H9 (cell line): ENCODE results near the gene FHOD3. TPM values are rescaled to one million over a fixed set of nuclear protein-coding genes. Genes with fewer than 3 reads are reported as not detected.

Experiments used
- DNase-seq: peaks from one replicate; pipeline ENCODE4 v3.0.0-alpha.2; 2017
- H2AFZ ChIP-seq: one replicate; pipeline ENCODE4 v1.6.1; 2013; ENCODE audit warnings: mild to moderate bottlenecking, low read length, control low read depth, moderate library complexity
- H2AK5ac ChIP-seq: 2 replicates; pipeline ENCODE4 v1.6.1; 2013; ENCODE audit warnings: low read length, control low read depth, mixed read lengths; ENCODE audit not compliant: insufficient read length
- H2BK120ac ChIP-seq: one replicate; pipeline ENCODE4 v1.6.1; 2013; ENCODE audit warnings: low read depth, mild to moderate bottlenecking, low read length, control low read depth, inconsistent platforms; ENCODE audit not compliant: poor library complexity, severe bottlenecking
- H2BK12ac ChIP-seq: 2 replicates; pipeline ENCODE4 v1.6.1; 2013; ENCODE audit warnings: low read length, control low read depth, mixed read lengths, low read depth; ENCODE audit not compliant: insufficient read length
- H2BK15ac ChIP-seq: 2 replicates; pipeline ENCODE4 v1.6.1; 2013; ENCODE audit warnings: low read depth, low read length, control low read depth
- H2BK20ac ChIP-seq: one replicate; pipeline ENCODE4 v1.6.1; 2013; ENCODE audit warnings: low read depth, mild to moderate bottlenecking, low read length, control low read depth, inconsistent platforms; ENCODE audit not compliant: poor library complexity, severe bottlenecking
- H2BK5ac ChIP-seq: 2 replicates; pipeline ENCODE4 v1.6.1; 2013; ENCODE audit warnings: low read length, control low read depth, mixed read lengths; ENCODE audit not compliant: insufficient read length
- H3K14ac ChIP-seq: 2 replicates; pipeline ENCODE4 v1.6.1; 2013; ENCODE audit warnings: low read length, control low read depth; ENCODE audit not compliant: insufficient read depth
- H3K18ac ChIP-seq: 2 replicates; pipeline ENCODE4 v1.6.1; 2013; ENCODE audit warnings: low read depth, mild to moderate bottlenecking, mixed read lengths, low read length, control low read depth; ENCODE audit not compliant: insufficient read length
- H3K23ac ChIP-seq: 2 replicates; pipeline ENCODE4 v1.6.1; 2013; ENCODE audit warnings: low read length, control low read depth, mixed read lengths, low read depth; ENCODE audit not compliant: insufficient read length
- H3K23me2 ChIP-seq: 2 replicates; pipeline ENCODE4 v1.6.1; 2013; ENCODE audit warnings: low read depth, mild to moderate bottlenecking, mixed read lengths, low read length, control low read depth; ENCODE audit not compliant: insufficient read length, poor library complexity, severe bottlenecking
- H3K27ac ChIP-seq: 2 replicates; pipeline ENCODE4 v1.5.1; 2013; ENCODE audit warnings: low read length, control low read depth, mixed read lengths, low read depth; ENCODE audit not compliant: insufficient read length
- H3K27me3 ChIP-seq: 2 replicates; pipeline ENCODE4 v1.6.1; 2013; ENCODE audit warnings: low read length, control low read depth, inconsistent platforms; ENCODE audit not compliant: insufficient read depth
- H3K4ac ChIP-seq: 2 replicates; pipeline ENCODE4 v1.6.1; 2013; ENCODE audit warnings: low read depth, mild to moderate bottlenecking, control low read depth, inconsistent platforms, low read length, moderate library complexity
- H3K4me1 ChIP-seq: 2 replicates; pipeline ENCODE4 v1.6.1; 2013; ENCODE audit warnings: low read length, control low read depth, inconsistent platforms; ENCODE audit not compliant: insufficient read depth
- H3K4me2 ChIP-seq: 2 replicates; pipeline ENCODE4 v1.6.1; 2013; ENCODE audit warnings: low read length, control low read depth, mixed read lengths; ENCODE audit not compliant: insufficient read length, insufficient read depth
- H3K56ac ChIP-seq: 2 replicates; pipeline ENCODE4 v1.6.1; 2013; ENCODE audit warnings: low read depth, mild to moderate bottlenecking, mixed read lengths, low read length, control low read depth; ENCODE audit not compliant: insufficient read length
- H3K79me1 ChIP-seq: 2 replicates; pipeline ENCODE4 v1.6.1; 2013; ENCODE audit warnings: low read depth, mild to moderate bottlenecking, moderate library complexity, low read length, control low read depth, inconsistent platforms; ENCODE audit not compliant: insufficient read depth, poor library complexity, severe bottlenecking
- H3K79me2 ChIP-seq: 2 replicates; pipeline ENCODE4 v1.6.1; 2013; ENCODE audit warnings: low read length, control low read depth, inconsistent platforms; ENCODE audit not compliant: insufficient read depth
- H3K9ac ChIP-seq: 2 replicates; pipeline ENCODE4 v1.6.1; 2013; ENCODE audit warnings: low read length, control low read depth, mixed read lengths; ENCODE audit not compliant: insufficient read length; ENCODE audit errors: extremely low read depth
- H3K9me3 ChIP-seq: one replicate; pipeline ENCODE4 v1.6.1; 2013; ENCODE audit warnings: low read depth, low read length, inconsistent platforms; ENCODE audit not compliant: control insufficient read depth
- H3T11ph ChIP-seq: one replicate; pipeline ENCODE4 v1.6.1; 2013; ENCODE audit warnings: mild to moderate bottlenecking, low read length, control low read depth, inconsistent platforms
- H4K20me1 ChIP-seq: one replicate; pipeline ENCODE4 v1.6.1; 2013; ENCODE audit not compliant: control insufficient read depth, insufficient read length, insufficient read depth
- H4K5ac ChIP-seq: 2 replicates; pipeline ENCODE4 v1.6.1; 2013; ENCODE audit warnings: low read depth, mild to moderate bottlenecking, mixed read lengths, low read length, control low read depth; ENCODE audit not compliant: insufficient read length
- H4K8ac ChIP-seq: replicated peaks from 2 replicates; pipeline ENCODE4 v1.6.1; 2013; ENCODE audit warnings: low read length, control low read depth, mixed read lengths, low read depth; ENCODE audit not compliant: insufficient read length
- H4K91ac ChIP-seq: 2 replicates; pipeline ENCODE4 v1.6.1; 2013; ENCODE audit warnings: low read depth, mild to moderate bottlenecking, moderate library complexity, mixed read lengths, low read length, control low read depth; ENCODE audit not compliant: insufficient read length
- H3K27ac Mint-ChIP-seq, 3 experiments: 2 replicates in 2 of 3; 3 replicates in 1 of 3; pipeline ENCODE4 v1.8.0; 2020 to 2021; ENCODE audit warnings: mixed read lengths in 3 of 3, mild to moderate bottlenecking in 1 of 3, moderate library complexity in 1 of 3
- H3K27me3 Mint-ChIP-seq: 2 replicates; pipeline ENCODE4 v1.8.0; 2021; ENCODE audit warnings: low read depth, mild to moderate bottlenecking, moderate library complexity, mixed read lengths
- H3K36me3 Mint-ChIP-seq, 3 experiments: 2 replicates in 2 of 3; 3 replicates in 1 of 3; pipeline ENCODE4 v1.8.0; 2020 to 2021; ENCODE audit warnings: low read depth in 3 of 3, mixed read lengths in 3 of 3; ENCODE audit not compliant: insufficient read depth in 1 of 3
- H3K4me1 Mint-ChIP-seq, 2 experiments: 2 replicates each; pipeline ENCODE4 v1.8.0; 2020; ENCODE audit warnings: mixed read lengths in 2 of 2
- H3K4me3 Mint-ChIP-seq, 2 experiments: 2 replicates in 1 of 2; 3 replicates in 1 of 2; pipeline ENCODE4 v1.8.0; 2020 to 2021; ENCODE audit warnings: mild to moderate bottlenecking in 2 of 2, mixed read lengths in 2 of 2, moderate library complexity in 1 of 2
- H3K9me3 Mint-ChIP-seq, 2 experiments: 2 replicates in 1 of 2; 3 replicates in 1 of 2; pipeline ENCODE4 v1.8.0; 2020; ENCODE audit warnings: mild to moderate bottlenecking in 2 of 2, mixed read lengths in 2 of 2, moderate library complexity in 1 of 2
- WGBS: extraction: QIAGEN DNeasy Blood & Tissue Kit; methylation state at CpG from one replicate; pipeline ENCODE4 v1.1.7; 2013; ENCODE audit warnings: missing lambda C conversion rate, low lambda C conversion rate, mixed read lengths; ENCODE audit not compliant: insufficient read length; ENCODE audit errors: extremely low coverage; 5-methylcytosine and 5-hydroxymethylcytosine counted together
- total RNA-seq: library from RNA; stranded (reverse); gene quantifications from 2 replicates; pipeline ENCODE4 v1.2.1, GENCODE V29; 2021
- TF ChIP-seq, protein P1 (sequence below): fragments of 200-600 bp; sonication (generic); conservative IDR thresholded peaks from 3 replicates; pipeline ENCODE4 v1.8.0; 2021; ENCODE audit warnings: antibody characterized with exemption, mild to moderate bottlenecking

FHOD3 gene
- total RNA-seq, 1 experiment from 2014 or later = 8.0 TPM

DNA sequence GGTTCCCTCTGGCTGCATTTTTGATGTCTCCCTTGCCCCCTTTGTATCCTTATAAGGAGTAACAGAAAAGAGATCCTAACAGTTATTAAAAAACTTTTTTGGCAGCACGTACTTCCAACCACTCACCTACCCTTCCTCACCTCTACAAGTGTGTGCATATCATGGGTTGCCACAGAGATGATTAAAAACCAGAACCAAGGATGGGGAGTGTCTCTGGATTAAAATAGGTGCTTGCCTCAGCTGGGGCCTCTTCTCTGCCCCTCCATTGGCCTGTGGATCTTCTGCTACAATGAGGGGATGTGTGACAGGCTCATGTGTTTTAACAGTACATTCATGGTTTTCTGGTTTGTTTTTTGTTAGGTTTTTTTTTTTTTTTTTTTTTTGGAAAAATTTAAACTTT, 160.8 kb downstream of the FHOD3 start:
- H3T11ph ChIP-seq = no peak overlapping the region
- peaks cover 10% of the 10 kb centered on the region for H3K4me1 ChIP-seq

More for the DNA sequence above, 160.8 kb downstream of the FHOD3 start:
- Histone ChIP-seq H3K14ac (no peak overlapping the region), H3K79me1 (no peaks in the 10 kb centered on the region), H2AK5ac (no peak overlapping the region), H4K91ac (no peak overlapping the region), H2BK15ac (no peak overlapping the region), H3K79me2 (no peaks in the 10 kb centered on the region), H4K20me1 (no peaks in the 10 kb centered on the region), H2BK12ac (no peak overlapping the region), H2AFZ (no peak overlapping the region), H3K23me2 (no peaks in the 10 kb centered on the region), H4K5ac (no peak overlapping the region), H4K8ac (no peak overlapping the region), H3K23ac (no peak overlapping the region), H3K4ac (no peak overlapping the region), H2BK5ac (no peak overlapping the region), H2BK120ac (no peak overlapping the region), H2BK20ac (no peak overlapping the region), H3K56ac (no peak overlapping the region), H3K9me3 (no peaks in the 10 kb centered on the region), H3K27ac (no peak overlapping the region), H3K4me2 (no peak overlapping the region), H3K27me3 (no peaks in the 10 kb centered on the region), H3K9ac (no peak overlapping the region), H3K18ac (no peak overlapping the region)
- Mint-ChIP-seq H3K27me3 (no peaks in the 10 kb centered on the region), H3K36me3 (no peaks in the 10 kb centered on the region; a peak in 1 of 7 replicates), H3K4me3 (no peak overlapping the region), H3K27ac (peak overlapping the region in 1 of 3 experiments; percentile 33; a peak in 1 of 7 replicates), H3K4me1 (peaks cover 34 to 43% of the 10 kb centered on the region in 2 experiments), H3K9me3 (no peaks in the 10 kb centered on the region)
- DNase-seq = no peak
- TF ChIP-seq, protein P1, sequence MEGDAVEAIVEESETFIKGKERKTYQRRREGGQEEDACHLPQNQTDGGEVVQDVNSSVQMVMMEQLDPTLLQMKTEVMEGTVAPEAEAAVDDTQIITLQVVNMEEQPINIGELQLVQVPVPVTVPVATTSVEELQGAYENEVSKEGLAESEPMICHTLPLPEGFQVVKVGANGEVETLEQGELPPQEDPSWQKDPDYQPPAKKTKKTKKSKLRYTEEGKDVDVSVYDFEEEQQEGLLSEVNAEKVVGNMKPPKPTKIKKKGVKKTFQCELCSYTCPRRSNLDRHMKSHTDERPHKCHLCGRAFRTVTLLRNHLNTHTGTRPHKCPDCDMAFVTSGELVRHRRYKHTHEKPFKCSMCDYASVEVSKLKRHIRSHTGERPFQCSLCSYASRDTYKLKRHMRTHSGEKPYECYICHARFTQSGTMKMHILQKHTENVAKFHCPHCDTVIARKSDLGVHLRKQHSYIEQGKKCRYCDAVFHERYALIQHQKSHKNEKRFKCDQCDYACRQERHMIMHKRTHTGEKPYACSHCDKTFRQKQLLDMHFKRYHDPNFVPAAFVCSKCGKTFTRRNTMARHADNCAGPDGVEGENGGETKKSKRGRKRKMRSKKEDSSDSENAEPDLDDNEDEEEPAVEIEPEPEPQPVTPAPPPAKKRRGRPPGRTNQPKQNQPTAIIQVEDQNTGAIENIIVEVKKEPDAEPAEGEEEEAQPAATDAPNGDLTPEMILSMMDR = no peak
- no CpG with 5 or more reads among the region's 1 CpG for WGBS
